ENCODE results near the gene PPFIA4.
"Not testable (repeated sequence)": the region's sequence is repeated elsewhere in the genome, so short reads cannot be mapped to it uniquely, and the experiment has no call there.

The PPFIA4 gene

GRCh38 chr1:203026031-203026665 is at the start of gene PPFIA4:
Gene PPFIA4 (plus strand): TSS chr1:203026491. CDS start chr1:203039009, 12,518 bp downstream.
- DNase-seq (ENCODE audit: low read depth in 1 of 2, low spot score in 1 of 2), result peak; percentile 68 to 73

- no peak for DNase-seq (ENCODE audit: low read depth in 1 of 2, low spot score in 1 of 2)
Measured at GRCh38 chr1:202976633-202977032, 49.7 kb upstream of the PPFIA4 start.

- no peak for DNase-seq (ENCODE audit: low read depth in 1 of 2, low spot score in 1 of 2)
Measured at GRCh38 chr1:202979459-202979858, 46.8 kb upstream of the PPFIA4 start.

GRCh38 chr1:202981939-202982338 is 44.4 kb upstream of the PPFIA4 start:
- no peak for DNase-seq (ENCODE audit: low read depth in 1 of 2, low spot score in 1 of 2)

- DNase-seq (ENCODE audit: low read depth in 1 of 2, low spot score in 1 of 2), result no peak
Measured at GRCh38 chr1:202982715-202983430, 43.4 kb upstream of the PPFIA4 start.

- DNase-seq (ENCODE audit: low read depth in 1 of 2, low spot score in 1 of 2), result not testable (repeated sequence)
Measured at GRCh38 chr1:202986120-202986519, 40.2 kb upstream of the PPFIA4 start.

- no peak for DNase-seq (ENCODE audit: low read depth in 1 of 2, low spot score in 1 of 2)
Measured at GRCh38 chr1:202987255-202987654, 39.0 kb upstream of the PPFIA4 start.

- no peak for DNase-seq (ENCODE audit: low read depth in 1 of 2, low spot score in 1 of 2)
Measured at GRCh38 chr1:202987922-202988583, 38.2 kb upstream of the PPFIA4 start.

- DNase-seq (ENCODE audit: low read depth in 1 of 2, low spot score in 1 of 2), result no peak
Measured at GRCh38 chr1:202989879-202990278, 36.4 kb upstream of the PPFIA4 start.

- DNase-seq (ENCODE audit: low read depth in 1 of 2, low spot score in 1 of 2), result no peak
Measured at GRCh38 chr1:202991112-202991511, 35.2 kb upstream of the PPFIA4 start.

GRCh38 chr1:202994756-202995155 is 31.5 kb upstream of the PPFIA4 start:
- no peak for DNase-seq (ENCODE audit: low read depth in 1 of 2, low spot score in 1 of 2)

- DNase-seq (ENCODE audit: low read depth in 1 of 2, low spot score in 1 of 2), result peak; percentile 18 to 55
Measured at GRCh38 chr1:202998836-202999750, 27.2 kb upstream of the PPFIA4 start.

GRCh38 chr1:203000217-203000944 is 25.9 kb upstream of the PPFIA4 start:
- no peak for DNase-seq (ENCODE audit: low read depth in 1 of 2, low spot score in 1 of 2)

- DNase-seq (ENCODE audit: low read depth in 1 of 2, low spot score in 1 of 2), result no peak
Measured at GRCh38 chr1:203001986-203002385, 24.3 kb upstream of the PPFIA4 start.

- DNase-seq (ENCODE audit: low read depth in 1 of 2, low spot score in 1 of 2), result no peak
Measured at GRCh38 chr1:203002951-203003350, 23.3 kb upstream of the PPFIA4 start.

- not testable (repeated sequence) for DNase-seq (ENCODE audit: low read depth in 1 of 2, low spot score in 1 of 2)
Measured at GRCh38 chr1:203005395-203006142, 20.7 kb upstream of the PPFIA4 start.

- peak; percentile 83 to 96 for DNase-seq (ENCODE audit: low read depth in 1 of 2, low spot score in 1 of 2)
Measured at GRCh38 chr1:203006948-203007871, 19.1 kb upstream of the PPFIA4 start, which contains the start of gene TMEM183A. Gene TMEM183A (plus strand): TSS chr1:203007374. CDS start chr1:203007466, 92 bp downstream.

- DNase-seq (ENCODE audit: low read depth in 1 of 2, low spot score in 1 of 2), result no peak
Measured at GRCh38 chr1:203009185-203009584, 17.1 kb upstream of the PPFIA4 start.

- DNase-seq (ENCODE audit: low read depth in 1 of 2, low spot score in 1 of 2), result no peak
Measured at GRCh38 chr1:203011582-203011981, 14.7 kb upstream of the PPFIA4 start.

Measured in activated CD4-positive, alpha-beta T cell treated with anti-CD3 and anti-CD28 coated beads, Interleukin-2, amount 50 U/mL, for 24 hours (primary cell).